NB4 (cell line): ENCODE measurements around the gene VDAC2.

Experiments used
- MYC ChIP-seq: IDR thresholded peaks from 2 replicates; pipeline ENCODE4 v1.6.1; 2011; ENCODE audit warnings: low read depth, low read length
- POLR2A ChIP-seq: IDR thresholded peaks from 2 replicates; pipeline ENCODE4 v1.6.1; 2011; ENCODE audit warnings: mild to moderate bottlenecking; ENCODE audit not compliant: insufficient read length; ENCODE audit errors: extremely low read depth
- TF ChIP-seq, protein P1 (sequence below): IDR thresholded peaks from one replicate; pipeline ENCODE4 v1.5.1; 2012; ENCODE audit warnings: low read depth, low read length

DNA sequence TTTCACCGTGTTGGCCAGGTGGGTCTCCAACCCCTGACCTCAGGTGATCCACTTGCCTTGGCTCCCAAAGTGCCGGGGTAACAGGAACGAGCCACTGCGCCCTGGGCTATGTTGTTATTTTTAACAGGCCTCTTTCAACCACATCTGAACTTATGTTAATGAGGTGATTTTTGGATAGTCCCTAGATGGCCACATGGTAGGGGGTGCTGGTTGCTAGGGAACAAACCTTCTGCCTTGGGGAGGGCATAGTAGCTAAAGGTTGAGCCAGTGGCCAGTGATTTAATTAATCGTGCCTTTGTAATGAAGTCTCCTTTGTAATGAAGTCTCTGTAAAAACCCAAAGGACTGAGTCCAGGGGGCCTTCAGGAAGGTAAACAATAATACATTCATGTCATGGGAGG is 16.1 kb downstream of the VDAC2 start:
- TF ChIP-seq, protein P1, sequence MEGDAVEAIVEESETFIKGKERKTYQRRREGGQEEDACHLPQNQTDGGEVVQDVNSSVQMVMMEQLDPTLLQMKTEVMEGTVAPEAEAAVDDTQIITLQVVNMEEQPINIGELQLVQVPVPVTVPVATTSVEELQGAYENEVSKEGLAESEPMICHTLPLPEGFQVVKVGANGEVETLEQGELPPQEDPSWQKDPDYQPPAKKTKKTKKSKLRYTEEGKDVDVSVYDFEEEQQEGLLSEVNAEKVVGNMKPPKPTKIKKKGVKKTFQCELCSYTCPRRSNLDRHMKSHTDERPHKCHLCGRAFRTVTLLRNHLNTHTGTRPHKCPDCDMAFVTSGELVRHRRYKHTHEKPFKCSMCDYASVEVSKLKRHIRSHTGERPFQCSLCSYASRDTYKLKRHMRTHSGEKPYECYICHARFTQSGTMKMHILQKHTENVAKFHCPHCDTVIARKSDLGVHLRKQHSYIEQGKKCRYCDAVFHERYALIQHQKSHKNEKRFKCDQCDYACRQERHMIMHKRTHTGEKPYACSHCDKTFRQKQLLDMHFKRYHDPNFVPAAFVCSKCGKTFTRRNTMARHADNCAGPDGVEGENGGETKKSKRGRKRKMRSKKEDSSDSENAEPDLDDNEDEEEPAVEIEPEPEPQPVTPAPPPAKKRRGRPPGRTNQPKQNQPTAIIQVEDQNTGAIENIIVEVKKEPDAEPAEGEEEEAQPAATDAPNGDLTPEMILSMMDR, result no peak
- TF ChIP-seq POLR2A, result no peak
- TF ChIP-seq MYC, result no peak
